GM18520 (cell line): Measurements from ENCODE around the gene ANKRD49.
"Not testable (repeated sequence)": the region's sequence is repeated elsewhere in the genome, so short reads cannot be mapped to it uniquely, and the experiment has no call there.

Experiments used
- ATAC-seq: cut with Tn5 transposase; IDR thresholded peaks from one replicate; pipeline ENCODE4 v1.9.1; 2021; ENCODE audit not compliant: unreplicated experiment

Gene ANKRD49

GRCh38 chr11:94506513-94506912 lies 12.7 kb downstream of the ANKRD49 start:
- not testable (repeated sequence) for ATAC-seq

GRCh38 chr11:94507485-94507884 lies 13.7 kb downstream of the ANKRD49 start:
- no peak for ATAC-seq

GRCh38 chr11:94511932-94512781 lies 18.4 kb downstream of the ANKRD49 start, which contains the start of gene C11orf97:
TSS of gene C11orf97 (plus strand) at chr11:94512461. CDS start at chr11:94512529, 68 bp downstream.
- ATAC-seq = peak; percentile 70

- ATAC-seq = no peak
These were observed 19.3 kb downstream of the ANKRD49 start for GRCh38 chr11:94513091-94513490.

- no peak for ATAC-seq
These were observed 21.6 kb downstream of the ANKRD49 start for GRCh38 chr11:94515398-94515797.

- ATAC-seq = no peak
These were observed 22.9 kb downstream of the ANKRD49 start for GRCh38 chr11:94516725-94517124.

- no peak for ATAC-seq
These were observed 24.5 kb downstream of the ANKRD49 start for GRCh38 chr11:94518300-94518699.

GRCh38 chr11:94519478-94520084 lies 25.8 kb downstream of the ANKRD49 start:
- ATAC-seq = no peak

- ATAC-seq = no peak
These were observed 27.9 kb downstream of the ANKRD49 start for GRCh38 chr11:94521684-94522083.

GRCh38 chr11:94524341-94524740 lies 30.6 kb downstream of the ANKRD49 start:
- no peak for ATAC-seq

- ATAC-seq = no peak
These were observed 32.0 kb downstream of the ANKRD49 start for GRCh38 chr11:94525546-94526324.

- no peak for ATAC-seq
These were observed 33.1 kb downstream of the ANKRD49 start for GRCh38 chr11:94526645-94527438.

- no peak for ATAC-seq
These were observed 34.8 kb downstream of the ANKRD49 start for GRCh38 chr11:94528551-94528950.

GRCh38 chr11:94532211-94532610 lies 38.4 kb downstream of the ANKRD49 start:
- no peak for ATAC-seq

- ATAC-seq = no peak
These were observed 39.4 kb downstream of the ANKRD49 start for GRCh38 chr11:94533206-94533605.

GRCh38 chr11:94533696-94534630 lies 40.2 kb downstream of the ANKRD49 start:
- no peak for ATAC-seq

GRCh38 chr11:94536386-94536785 lies 42.6 kb downstream of the ANKRD49 start:
- no peak for ATAC-seq

- ATAC-seq = no peak
These were observed 43.3 kb downstream of the ANKRD49 start for GRCh38 chr11:94537031-94537600.

GRCh38 chr11:94539420-94539819 lies 45.6 kb downstream of the ANKRD49 start:
- no peak for ATAC-seq
